Hematopoietic multipotent progenitor cell treated with erythropoietin and hydrocortisone succinate and interleukin-3 and kit ligand, for 6 days (in vitro differentiated cells): ENCODE measurements around the gene TBC1D9B.

Experiments used
- DNase-seq: peaks from one replicate; pipeline ENCODE4 v3.0.0-alpha.2; 2015

Gene TBC1D9B

DNA sequence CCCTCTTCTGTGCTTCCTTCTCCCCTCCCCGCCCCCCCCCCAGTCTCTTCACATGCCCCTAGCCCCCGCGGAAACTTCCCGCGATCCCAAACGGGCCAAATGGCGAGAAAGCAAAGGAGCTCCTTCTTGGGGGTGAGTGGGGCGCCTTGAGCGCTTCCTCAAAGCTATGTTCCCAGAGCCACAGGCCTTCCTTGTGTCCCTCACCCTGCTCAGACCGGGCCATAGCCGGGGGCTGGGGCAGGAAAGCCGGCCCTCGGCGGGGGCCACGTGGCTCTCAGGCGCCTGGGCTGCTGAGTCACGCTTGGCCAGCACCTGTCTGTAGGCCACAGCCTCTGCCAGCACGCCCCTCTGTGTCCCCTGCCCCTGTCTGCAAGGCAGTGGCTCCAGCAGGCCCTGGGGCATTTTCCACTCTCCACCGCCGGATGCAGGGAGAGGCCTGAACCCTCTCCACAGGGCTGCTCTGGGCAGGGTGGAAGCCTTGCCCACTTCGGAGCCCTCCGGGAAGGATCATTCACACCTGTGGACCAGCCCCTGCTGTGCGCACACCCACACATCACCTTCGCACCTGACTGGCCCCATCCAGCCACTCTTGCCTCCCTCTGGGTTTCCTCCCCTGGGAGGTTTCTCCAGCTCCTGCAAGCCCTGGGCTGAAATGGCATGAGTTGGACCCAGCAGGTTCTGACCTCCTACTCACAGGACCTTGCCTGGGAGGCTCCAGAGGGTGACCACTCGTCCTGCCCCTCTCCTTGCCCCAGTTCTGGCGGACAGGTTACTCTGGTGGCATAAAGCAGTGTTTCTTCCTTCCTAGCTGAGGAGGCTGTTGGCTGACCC lies 88.2 kb downstream of the TBC1D9B start:
- DNase-seq = peak; percentile 63

DNA sequence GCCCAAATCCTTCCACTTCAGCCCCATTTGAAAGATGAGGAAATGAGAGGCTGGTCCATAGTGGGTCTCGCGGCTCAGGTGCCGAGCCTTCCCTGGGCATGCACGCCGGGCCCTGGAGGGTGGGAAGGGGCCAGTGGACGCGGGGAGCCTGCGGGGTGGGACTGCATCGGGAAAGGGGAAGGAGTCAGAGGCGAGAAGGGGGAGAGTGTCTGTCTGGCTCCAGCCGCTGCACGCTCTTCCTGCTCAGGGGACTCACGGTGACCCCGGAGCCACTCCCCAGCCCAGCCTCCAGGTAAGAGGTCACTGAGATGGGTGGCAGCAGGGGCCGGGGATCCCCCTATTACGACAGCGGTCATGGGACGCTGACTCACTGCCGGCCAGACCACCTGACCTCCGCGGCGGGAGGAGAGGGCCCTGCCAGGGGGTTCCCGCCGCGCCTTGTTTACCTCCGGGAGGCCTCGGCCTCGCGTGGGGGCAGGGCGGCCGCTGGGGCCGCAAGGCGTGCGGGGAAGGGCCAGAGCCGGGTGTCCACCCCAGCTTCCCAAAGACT lies 88.9 kb downstream of the TBC1D9B start:
- peak; percentile 87 for DNase-seq

DNA sequence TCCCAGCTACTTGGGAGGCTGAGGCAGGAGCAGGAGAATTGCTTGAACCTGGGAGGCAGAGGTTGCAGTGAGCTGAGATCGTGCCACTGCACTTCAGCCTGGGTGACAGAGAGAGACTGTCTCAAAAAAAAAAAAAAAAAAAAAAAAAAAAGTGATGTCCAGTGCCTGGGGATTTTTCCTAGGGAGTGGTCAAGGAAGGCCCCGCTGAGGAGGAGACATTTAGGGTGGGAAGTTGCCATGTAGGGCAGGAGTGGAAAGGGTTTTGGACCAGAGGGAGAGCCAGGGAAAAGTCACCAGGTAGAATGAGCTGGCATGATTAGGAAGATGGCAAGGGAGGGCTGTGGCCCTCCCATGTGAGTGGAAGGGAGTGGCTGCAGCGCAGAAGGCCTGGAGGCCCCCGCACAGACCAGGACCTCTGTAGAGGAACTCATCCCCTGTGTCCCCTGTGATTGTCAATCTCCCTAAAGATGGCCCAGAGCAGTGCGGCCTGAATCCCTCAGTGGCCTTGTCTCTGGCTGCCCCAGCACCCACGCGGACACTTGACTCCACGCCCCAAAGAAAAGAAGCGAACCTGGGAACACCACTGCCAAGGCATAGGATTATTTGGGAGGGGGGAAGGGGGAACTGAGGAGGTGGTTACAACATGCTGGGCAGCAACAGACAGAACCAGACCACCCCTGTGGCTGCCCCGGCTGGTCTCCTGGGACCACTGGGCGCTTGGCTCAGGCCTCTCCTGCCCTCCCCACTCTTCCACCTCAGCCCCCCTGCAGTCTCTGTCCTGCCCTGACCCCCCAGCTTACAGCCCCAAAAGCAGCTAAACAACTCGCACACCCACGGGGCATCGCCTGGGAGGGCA lies 89.6 kb downstream of the TBC1D9B start:
- DNase-seq = peak; percentile 30

DNA sequence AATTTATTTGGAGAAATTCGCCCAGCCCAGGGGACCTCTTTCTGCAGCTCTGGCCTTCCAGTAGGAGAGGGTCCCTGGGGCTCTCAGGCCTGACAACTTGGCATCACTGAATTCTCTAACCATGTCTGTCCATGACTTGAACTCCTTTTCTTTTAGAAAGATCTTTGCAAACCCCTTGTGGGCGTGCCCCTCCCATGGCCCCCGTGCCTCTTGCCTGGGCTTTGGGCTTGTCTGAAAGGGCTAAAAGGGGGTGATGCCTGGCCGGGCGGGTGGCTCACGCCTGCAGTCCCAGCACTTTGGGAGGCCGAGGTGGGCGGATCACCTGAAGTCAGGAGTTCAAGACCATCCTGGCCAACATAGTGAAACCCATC lies 90.2 kb downstream of the TBC1D9B start:
- no peak for DNase-seq

DNA sequence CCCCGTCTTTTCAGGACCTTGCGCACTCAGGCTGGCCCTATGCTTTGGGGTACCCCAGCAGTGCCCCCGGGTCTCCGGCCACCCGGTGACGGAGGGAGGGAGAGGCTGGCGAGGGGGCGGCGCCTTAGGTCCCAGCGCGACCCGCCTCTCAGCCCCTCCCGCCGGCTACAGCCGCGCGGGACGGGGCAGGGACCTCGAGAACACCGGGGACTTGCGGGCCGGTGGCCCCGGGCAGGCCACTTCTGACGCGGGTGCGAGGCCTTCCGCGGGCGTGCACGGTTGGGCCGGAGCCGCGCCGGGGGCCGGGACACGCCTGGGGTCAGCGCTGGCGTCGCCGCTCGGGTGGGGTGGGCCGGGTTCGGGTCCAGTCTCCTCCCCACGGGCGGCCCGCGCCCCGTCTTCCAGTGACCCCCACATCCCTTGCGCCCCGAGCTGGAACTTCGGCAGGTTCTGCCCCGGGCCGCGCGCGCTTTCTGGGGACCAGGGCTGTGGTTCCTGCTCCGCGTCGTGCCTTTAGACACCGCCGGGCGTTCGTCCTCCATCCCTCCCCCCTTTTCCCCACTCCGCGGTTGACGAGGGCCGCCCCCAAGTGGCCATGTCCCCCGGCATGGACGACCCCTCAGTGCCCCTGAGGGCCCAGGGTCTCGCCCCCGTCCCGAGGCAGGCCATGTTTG lies 90.8 kb downstream of the TBC1D9B start:
- DNase-seq = peak; percentile 57

DNA sequence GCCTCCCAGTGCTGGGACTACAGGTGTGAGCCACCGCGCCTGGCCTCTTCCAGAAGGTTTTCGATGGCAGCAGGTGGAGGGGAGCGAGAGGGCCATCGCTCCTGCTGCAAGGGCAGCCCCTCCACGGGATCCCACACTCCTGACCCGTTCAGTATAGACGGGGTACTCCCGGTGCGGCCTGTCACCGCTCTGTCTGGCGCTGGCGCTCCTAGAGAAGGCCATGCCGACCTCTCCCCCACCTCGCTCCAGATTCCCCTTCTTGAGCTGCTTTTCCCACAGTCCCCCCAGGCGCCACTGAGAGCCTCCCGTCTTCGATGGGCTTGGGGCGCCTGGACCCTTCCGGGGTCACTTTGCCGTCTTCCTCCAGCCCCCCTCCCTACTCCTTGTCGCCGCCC lies 91.3 kb downstream of the TBC1D9B start:
- DNase-seq = no peak

DNA sequence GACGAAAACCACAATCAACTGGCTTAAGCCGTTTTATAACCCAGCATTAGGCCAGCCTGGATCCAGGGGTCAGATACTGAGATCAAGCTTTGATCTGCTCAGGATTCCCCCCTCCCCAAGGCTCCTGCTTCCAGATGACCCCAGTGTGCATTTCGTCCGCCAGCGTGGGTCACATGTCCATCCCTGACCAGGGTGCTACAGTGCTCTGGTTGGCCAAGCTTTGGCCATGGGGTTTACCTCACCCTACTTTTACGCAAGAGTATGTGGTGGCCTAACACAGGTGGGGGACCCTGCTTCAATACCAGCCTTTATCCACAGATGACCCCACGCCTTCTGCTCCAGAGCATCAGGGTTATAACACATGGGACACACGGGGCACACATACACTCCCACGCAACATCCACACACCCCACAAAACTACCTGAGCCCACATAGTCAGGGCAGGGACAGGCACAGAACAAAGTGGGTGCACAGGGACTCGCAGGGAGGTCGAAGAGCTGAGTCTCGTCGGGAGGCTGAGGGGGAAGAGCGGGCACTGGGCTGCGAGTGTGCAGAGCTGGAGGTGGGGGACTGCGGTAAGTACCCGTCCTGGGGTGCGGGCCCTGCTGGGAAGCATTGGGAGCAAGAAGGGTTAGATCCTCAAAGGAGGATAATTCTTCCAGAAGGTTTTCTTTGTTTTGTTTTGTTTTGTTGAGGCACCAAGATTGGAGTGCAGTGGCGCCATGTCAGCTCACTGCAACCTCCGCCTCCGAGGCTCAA lies 92.0 kb downstream of the TBC1D9B start:
- no peak for DNase-seq

DNA sequence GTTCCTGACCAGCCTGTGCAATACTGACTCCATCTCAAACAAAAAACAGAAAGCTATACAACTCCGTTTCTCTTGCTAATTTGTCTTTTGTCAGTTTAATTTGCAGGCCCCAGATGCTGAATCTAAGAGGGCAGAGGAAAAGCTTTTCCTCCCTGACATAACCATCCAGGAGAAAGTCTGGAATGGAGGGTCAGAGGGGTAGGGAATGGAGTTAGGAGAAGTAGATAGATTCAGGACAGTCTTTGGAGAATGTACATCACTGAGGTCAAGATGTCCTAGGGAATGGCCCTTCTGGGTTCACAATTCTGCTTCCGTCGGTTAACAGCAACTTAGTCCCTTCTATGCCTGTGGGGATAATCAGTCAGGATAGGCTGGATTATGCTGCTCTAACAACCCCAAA lies 93.6 kb downstream of the TBC1D9B start:
- DNase-seq = no peak

DNA sequence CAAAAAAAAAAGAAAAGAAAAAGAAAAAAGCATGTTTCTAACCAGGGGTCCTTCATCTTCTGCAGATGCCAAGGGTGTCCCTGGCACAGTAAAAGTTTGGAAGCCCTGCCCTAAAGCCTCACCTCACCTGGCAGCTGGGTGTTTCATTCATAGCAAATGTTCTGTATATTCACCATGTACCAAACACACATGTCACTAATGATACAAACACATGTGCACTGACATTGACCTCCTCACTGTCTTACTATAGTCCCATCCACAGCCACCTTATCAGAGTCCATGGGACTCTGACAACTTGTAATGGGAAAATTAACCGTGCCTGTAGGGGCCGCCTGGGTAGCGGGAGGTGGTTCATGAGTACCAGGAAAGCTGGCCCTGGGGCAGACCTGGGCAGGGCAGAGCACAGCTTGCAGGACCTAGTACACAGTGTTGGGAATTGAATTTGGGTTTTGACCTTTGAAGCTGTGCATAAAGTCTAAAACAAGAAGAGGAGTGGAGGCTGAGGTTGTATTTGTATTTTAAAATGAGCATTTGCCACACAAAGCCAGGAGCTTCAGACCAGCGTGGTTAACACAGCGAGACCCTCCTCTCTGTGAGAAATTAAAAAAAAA lies 94.6 kb downstream of the TBC1D9B start:
- no peak for DNase-seq

DNA sequence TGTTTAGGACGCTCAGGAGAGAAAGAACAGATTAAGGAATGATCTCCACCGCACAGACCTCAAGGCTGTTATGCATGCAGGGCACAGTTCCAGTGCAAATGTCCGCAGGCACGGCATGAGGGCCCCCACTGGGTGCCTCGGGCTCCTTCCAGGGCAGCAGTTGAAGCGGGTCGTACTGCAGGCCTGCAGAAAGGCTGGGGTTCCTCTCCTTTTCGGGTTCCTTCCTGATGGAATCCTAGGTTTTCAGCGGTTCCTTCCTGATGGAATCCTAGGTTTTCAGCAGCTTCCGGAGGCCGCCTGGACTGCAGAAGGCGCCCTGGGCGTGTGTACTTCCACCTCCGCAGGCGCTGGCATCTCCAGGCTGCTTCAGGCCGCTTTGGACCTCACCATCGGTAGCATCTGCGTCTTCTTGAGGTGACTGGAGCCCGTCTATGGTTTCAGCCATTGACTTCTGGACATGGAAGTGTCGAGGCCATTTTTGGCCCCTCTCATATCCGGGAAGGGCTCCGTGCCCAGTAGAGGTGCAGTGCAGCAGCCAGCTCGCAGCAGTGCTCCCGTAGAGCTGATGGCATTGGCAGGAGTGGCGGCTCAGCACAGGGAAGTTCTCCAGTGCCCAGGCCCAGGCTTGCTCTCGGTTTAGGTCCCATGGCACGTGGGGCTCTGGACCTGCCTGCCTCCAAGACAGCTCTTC lies 95.4 kb downstream of the TBC1D9B start:
- DNase-seq = no peak
